ENCODE data around the gene C8G. TPM values are rescaled to one million over a fixed set of nuclear protein-coding genes. Genes with fewer than 3 reads are reported as not detected.
A peak's percentile ranks its signal among the peaks of the same experiment; 100 is the strongest.

Gene C8G
- total and polyA plus RNA-seq, 9 of the 15 experiments (the other 6 are each of a cell fraction or from before 2014, with no cell fraction given), result 0.35 to 5.9 (median 2.7) TPM; not detected in 2

- TF ChIP-seq POLR3A (IDR thresholded peaks at IDR 0.05; ENCODE audit: borderline replicate concordance, extremely low read depth, insufficient read depth, insufficient read length) (no peak), DPF2 (IDR thresholded peaks at IDR 0.05) (peak; percentile 30; the same call in 1 of the 2 replicates), POLR2B (IDR thresholded peaks at IDR 0.05; ENCODE audit: low read depth, partially characterized antibody) (peak; percentile 22), ERF (CRISPR knock-in tag; IDR thresholded peaks at IDR 0.05) (no peak), FOSL1 (tag; conservative IDR thresholded peaks at IDR 0.05) (peak; percentile 78), MNT (conservative IDR thresholded peaks at IDR 0.05) (peak in 1 of 2 experiments; percentile 50; a peak in 1 of 4 replicates), BRD9 (IDR thresholded peaks at IDR 0.05; ENCODE audit: low read depth, partially characterized antibody) (no peak), TOE1 (IDR thresholded peaks at IDR 0.05; ENCODE audit: borderline replicate concordance) (peak; percentile 48; the same call in 1 of the 2 replicates), TOE1 (CRISPR knock-in tag; IDR thresholded peaks at IDR 0.05; ENCODE audit: borderline replicate concordance, low read depth) (no peak), BDP1 (IDR thresholded peaks at IDR 0.05; ENCODE audit: insufficient read depth, insufficient read length) (no peak), ZNF316 (IDR thresholded peaks at IDR 0.05) (peak; percentile 51), POLR2AphosphoS2 (IDR thresholded peaks at IDR 0.05; ENCODE audit: low read length) (0 out of 2 replicates have a peak, but pooled peaks have one; percentile 59), PHTF2 (CRISPR knock-in tag; IDR thresholded peaks at IDR 0.05) (no peak), SMARCE1 (IDR thresholded peaks at IDR 0.05) (no peak), HDAC1 (IDR thresholded peaks at IDR 0.05) (peak in 1 of 2 experiments; percentile 38; a peak in 1 of 4 replicates), NEUROD1 (IDR thresholded peaks at IDR 0.05; ENCODE audit: borderline replicate concordance, low read depth, low read length, partially characterized antibody) (no peak), MAFG (tag; conservative IDR thresholded peaks at IDR 0.05) (peak; percentile 65), CHAMP1 (IDR thresholded peaks at IDR 0.05) (no peak), USF2 (CRISPR knock-in tag; IDR thresholded peaks at IDR 0.05) (peak; percentile 49), PURB (CRISPR knock-in tag; IDR thresholded peaks at IDR 0.05; ENCODE audit: low read depth) (no peak), SIN3B (IDR thresholded peaks at IDR 0.05; ENCODE audit: low read depth) (no peak), HDAC3 (IDR thresholded peaks at IDR 0.05; ENCODE audit: borderline replicate concordance, partially characterized antibody) (no peak), CGGBP1 (CRISPR knock-in tag; IDR thresholded peaks at IDR 0.05) (no peak), NFE2 (IDR thresholded peaks at IDR 0.05; ENCODE audit: low read depth) (peak; percentile 74)
Observed at GRCh38 chr9:136927343-136928271, 17.4 kb upstream of the C8G start (continued).
